Measurements from ENCODE around the gene SULT1A2.
"Not testable (repeated sequence)": the region's sequence is repeated elsewhere in the genome, so short reads cannot be mapped to it uniquely, and the experiment has no call there.

Gene SULT1A2

GRCh38 chr16:28596840-28597691, at the start of gene SULT1A2:
TSS of gene SULT1A2 (minus strand) at chr16:28597050. CDS start at chr16:28595930, 1,120 bp downstream.
- no peak for DNase-seq (ENCODE audit: low read depth)

- DNase-seq (ENCODE audit: low read depth): not testable (repeated sequence)
Measured at GRCh38 chr16:28639959-28640358, 43.1 kb upstream of the SULT1A2 start.

- DNase-seq (ENCODE audit: low read depth): not testable (repeated sequence)
Measured at GRCh38 chr16:28638359-28638758, 41.5 kb upstream of the SULT1A2 start.

DNA sequence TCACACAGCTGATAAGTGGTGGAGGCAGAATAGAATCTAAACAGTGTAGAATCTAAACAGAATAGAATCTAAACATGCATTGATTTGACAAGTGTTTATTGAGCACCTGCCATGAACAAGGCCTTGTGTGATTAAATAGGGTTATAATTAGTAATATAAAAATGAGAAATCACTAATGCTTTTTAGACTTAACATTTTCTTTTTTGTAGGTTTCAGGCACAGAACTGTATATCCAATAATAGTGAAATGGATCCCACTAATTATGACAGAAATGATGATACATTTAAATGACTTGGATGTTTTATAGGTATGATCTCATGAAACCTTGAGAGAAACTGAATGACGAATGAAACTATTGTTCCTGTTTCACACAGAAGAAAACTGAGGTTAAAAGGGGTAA, 40.9 kb upstream of the SULT1A2 start, which contains the start of gene NPIPB8:
NPIPB8 (plus strand) TSS at position 301 of the 400 bp plus-strand sequence. CDS start 296 bp downstream, outside the sequence.
- DNase-seq (ENCODE audit: low read depth): not testable (repeated sequence)

GRCh38 chr16:28636093-28636823, 39.4 kb upstream of the SULT1A2 start:
- not testable (repeated sequence) for DNase-seq (ENCODE audit: low read depth)

GRCh38 chr16:28630905-28631304, 34.1 kb upstream of the SULT1A2 start:
- DNase-seq (ENCODE audit: low read depth): not testable (repeated sequence)

- DNase-seq (ENCODE audit: low read depth): no peak
Measured at GRCh38 chr16:28623172-28623711, 26.4 kb upstream of the SULT1A2 start.

DNA sequence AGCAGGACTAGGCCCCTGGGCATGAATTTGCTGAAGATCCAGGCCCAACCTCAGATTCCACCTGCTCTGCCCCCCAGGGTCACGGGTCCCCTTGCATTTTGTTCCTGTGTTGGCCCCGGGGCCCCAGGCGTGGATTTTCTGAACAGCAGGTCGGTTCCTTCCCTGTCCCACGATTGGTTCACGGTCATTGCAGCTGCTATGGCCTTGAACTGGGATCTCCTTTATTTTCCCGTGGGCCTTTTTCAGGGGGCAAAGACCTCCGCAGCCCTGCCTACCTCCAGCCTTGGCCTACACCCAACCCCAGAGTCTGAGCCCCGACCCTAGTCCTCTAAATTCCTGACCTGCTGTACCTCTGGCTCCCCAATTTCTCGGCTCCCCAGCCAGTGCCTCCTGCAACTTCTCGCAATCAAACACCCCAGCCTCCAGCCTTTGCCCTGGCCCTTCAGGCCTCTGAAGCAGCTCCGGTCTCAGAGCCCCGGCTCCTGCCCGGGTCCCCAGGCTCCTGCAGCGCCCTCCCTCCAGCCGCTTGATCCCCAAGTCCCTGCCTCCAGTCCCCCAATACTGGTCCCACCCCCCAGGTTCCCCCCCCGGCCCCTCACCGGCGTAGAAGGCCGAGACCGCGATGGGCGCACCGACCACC, 25.8 kb upstream of the SULT1A2 start:
- DNase-seq (ENCODE audit: low read depth): not testable (repeated sequence)

- DNase-seq (ENCODE audit: low read depth): no peak
Measured at GRCh38 chr16:28621481-28622155, 24.8 kb upstream of the SULT1A2 start.

- DNase-seq (ENCODE audit: low read depth): not testable (repeated sequence)
Measured at GRCh38 chr16:28620316-28620715, 23.5 kb upstream of the SULT1A2 start.

DNA sequence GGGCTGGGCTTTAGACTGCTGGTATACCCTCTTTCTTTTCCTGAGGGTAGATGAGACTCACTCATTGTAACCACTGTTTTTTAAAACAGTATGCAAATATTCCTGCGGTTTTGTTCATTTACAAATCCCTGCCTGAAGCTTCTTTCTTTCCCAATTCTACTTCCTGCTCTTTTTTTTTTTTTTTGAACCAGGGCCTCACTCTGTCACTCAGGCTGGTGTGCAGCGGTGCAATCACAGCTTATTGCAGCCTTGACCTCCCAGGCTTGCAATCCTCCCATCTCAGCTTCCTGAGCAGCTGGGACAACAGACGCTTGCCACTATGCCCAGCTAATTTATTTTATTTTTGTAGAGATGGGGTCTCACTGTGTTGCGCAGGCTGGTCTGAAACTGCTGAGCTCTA, 21.0 kb upstream of the SULT1A2 start:
- no peak for DNase-seq (ENCODE audit: low read depth)

- no peak for DNase-seq (ENCODE audit: low read depth)
Measured at GRCh38 chr16:28616636-28617035, 19.8 kb upstream of the SULT1A2 start.

GRCh38 chr16:28616224-28616577, 19.4 kb upstream of the SULT1A2 start:
- not testable (repeated sequence) for DNase-seq (ENCODE audit: low read depth)

- not testable (repeated sequence) for DNase-seq (ENCODE audit: low read depth)
Measured at GRCh38 chr16:28615486-28616223, 18.8 kb upstream of the SULT1A2 start.

DNA sequence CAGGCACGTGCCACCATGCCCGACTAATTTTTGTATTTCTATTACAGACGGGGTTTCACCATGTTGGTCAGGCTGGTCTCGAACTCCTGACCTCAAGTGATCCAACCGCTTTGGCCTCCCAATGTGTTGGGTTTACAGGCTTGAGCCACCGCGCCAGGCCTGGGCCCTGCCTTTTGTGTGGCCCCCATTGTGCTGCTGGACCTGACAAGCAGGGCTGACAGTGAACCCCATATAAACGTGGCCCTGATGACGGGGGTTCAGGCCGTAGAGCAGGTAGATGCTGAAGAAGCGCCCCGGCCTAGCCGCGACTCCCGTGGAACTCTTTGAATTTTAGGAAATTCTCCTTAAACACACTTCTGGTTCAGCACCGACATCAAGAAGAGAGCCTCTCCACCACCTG, 17.7 kb upstream of the SULT1A2 start:
- DNase-seq (ENCODE audit: low read depth): not testable (repeated sequence)

DNA sequence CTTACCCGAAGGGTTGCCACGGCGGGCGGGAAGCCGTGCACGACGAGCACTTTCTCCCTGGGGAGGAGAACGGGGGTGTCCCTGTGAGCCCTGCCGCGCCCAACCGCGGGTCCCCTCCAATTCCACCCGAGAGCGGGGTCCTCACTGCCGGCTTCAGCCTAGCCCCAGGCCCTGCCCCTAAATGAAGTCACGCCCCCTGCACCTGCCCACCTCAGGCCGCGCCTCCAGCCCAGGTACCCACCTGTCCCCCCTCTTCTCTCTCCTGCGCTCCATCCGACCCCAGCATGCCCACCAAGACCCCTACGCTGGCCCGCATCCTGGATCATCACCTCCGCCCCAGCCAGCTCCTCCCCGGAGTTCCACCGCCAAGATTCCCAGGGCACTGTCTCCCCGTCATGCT, 17.1 kb upstream of the SULT1A2 start:
- not testable (repeated sequence) for DNase-seq (ENCODE audit: low read depth)

DNA sequence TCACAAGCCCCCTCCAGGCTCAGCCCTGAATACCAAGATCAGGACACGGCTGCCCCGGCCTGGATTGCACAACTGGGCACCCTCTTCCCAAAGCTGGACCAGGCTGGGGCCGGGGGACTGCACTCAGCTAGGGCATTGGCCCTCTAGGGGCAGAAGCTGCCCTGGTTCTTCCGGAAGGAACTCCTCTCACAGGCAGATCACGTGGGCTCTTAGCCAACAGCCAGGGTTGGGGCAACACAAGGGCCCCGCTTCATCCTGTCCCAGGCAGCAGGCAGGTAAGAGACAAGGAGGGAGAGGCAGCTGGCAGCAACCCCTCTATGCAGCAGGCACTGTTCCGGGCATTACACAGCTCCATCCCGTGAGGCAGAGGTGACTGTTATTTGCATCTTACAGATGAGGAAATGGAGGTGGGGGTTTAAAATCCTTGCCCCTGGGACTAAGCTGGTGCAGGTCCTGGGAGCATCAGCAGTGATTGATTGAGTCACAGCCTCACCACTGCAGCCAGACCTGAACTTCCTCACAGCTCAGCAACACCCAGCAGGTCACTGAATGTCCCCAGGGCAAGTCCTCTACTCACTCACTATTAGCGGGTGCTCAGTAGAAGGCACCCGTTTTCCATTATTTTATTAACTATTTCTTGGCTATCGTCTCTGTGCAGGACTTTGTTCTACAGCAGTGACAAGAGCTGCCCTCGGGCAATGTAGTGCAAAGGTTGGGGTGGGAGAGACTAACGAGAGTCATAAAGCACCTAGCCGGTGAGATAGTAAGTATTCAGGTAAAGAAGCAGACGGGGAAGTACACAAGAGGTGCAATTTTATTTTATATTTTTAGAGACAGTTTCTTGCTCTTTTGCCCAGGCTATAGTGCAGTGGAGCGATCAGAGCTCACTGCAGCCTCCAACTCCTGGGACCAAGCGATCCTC, 15.8 kb upstream of the SULT1A2 start:
- not testable (repeated sequence) for DNase-seq (ENCODE audit: low read depth)

DNA sequence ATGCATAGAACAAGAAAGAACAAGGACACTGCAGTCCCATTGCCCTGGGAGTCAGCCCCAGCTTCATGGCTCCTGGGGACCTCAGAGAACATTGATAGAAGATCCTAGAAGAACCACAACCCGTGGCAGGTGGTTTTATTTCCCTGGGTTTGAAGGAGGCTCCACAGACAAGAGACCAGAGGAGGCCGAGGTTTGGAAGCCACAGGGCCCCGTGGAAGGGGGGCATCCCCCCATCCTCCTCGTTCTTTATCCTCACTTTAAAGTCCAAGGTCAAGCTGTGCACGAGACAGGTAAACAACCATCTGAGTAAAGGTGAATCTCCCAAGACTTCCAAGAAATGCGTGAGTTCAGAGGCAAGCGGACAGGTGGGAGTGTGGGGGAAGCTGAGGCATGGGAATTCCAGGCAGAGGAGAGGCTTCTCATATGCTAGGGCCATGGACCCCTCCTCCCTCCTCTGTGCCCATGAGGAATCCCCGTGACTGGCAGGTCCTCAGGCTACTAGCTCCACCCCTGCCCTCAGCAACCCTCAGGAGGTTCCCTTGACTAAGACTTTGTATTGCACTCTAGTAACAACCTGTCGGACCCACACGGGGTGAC, 13.8 kb upstream of the SULT1A2 start:
- DNase-seq (ENCODE audit: low read depth): no peak
